Activated T-cell treated with anti-CD3 and anti-CD28 coated beads, Interleukin-2, amount 50 U/mL, for 1 hour (primary cell): ENCODE results near the gene PGPEP1.
"Not testable (repeated sequence)": the region's sequence is repeated elsewhere in the genome, so short reads cannot be mapped to it uniquely, and the experiment has no call there.

Experiments
- DNase-seq: peaks from one replicate; pipeline ENCODE4 v3.0.0-alpha.2; 2020

PGPEP1 gene

DNA sequence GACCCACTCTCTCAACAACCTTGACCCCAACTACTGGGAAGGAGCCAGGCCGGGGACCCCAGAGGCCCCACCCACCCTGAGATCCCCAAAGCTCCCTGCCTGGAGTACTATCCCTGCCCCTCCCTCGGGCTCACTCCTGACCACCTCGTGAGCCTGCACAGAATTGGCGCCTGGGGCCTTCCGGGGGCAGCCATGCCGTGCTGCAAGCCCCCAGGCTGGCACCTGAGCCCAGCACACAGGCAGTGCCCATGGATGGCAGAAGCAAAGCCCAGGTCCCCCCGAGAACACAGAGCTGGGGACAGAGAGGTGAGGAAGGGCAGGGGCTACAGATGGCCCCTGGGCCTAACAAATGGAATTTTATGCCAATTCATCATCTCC is 31.5 kb upstream of the PGPEP1 start:
- DNase-seq = no peak

DNA sequence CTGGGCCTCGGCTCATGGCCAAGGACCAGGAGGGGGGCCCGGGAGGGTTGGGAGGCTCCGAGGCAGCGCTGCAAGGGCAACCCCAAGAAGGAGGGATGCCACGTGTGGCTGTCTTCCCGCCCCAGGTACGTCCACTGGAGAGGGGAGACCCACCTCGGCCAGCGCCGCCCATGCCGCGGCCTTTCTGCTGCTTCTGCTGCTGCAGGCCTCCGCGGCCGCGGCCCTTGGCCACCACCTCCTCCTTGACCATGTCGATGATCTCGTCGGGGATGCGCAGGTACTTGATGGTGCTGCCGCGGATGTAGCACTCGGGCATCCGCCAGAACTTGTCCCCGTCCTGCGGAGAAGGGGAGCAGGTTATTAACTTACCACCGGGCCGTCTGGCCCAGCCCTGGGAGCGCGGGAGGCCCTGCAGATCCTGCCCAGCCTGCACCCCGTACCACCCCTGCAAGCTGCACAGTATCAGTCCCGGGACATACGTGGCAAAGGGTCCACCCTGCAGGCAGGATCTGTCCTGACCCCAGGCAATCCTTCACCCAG is 30.8 kb upstream of the PGPEP1 start:
- no peak for DNase-seq

DNA sequence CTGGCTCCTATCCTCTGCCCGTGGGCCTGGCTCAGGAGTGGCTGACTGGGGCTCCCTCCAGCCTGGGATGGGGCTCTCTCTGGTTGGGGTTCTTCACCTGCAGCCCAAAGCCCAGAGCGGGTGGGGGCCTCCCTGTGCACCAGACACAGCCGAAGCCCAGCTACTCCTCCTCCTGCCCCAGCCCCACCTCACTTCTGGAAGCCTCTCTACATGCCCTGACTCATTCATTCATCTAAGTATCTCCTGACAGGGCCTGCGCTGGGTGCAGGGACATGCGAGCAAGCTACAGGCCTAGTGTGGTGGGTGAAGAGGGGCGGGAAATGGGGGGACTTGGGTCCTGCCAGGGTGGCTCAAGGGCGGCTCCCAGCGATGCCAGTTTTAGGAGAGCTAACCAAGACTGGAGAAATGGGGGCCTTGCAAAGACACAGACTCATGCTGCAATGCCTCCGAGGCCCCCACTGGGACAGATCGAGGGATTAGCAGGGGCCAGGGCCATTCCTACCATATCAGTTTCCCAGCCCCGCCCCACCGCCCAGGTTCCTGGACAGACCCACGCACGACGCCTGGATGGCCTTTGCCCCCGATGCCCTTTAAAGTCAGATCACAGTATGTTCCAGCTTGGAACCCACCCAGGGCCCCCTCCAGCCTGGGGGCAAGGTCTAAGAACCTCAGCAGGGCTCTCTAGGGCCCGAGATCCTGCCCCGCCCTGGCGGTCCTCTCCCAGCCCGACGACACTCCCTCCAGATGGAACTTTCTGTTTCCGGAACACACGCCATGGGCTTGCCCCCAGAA is 30.1 kb upstream of the PGPEP1 start:
- DNase-seq = no peak

DNA sequence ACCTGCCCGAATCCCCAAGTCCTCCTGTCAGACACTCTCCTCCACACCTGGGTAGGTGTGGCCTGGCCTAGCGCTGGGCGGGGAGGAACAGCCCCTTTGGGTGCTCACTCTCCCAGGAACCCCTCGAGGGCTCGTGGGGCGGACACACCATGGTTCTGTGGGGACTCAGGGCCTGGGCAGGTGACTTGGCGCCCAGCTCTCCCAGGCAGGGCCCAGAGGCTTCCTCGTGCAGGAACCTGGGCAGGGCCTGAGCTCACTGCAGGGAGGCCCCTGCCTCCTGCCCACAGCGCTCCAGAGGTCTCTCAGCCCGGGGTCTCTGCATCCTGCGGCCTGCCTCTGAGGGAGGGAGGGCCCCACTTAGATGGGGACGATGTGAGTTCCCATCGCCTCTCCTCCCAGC is 29.4 kb upstream of the PGPEP1 start:
- DNase-seq = no peak

DNA sequence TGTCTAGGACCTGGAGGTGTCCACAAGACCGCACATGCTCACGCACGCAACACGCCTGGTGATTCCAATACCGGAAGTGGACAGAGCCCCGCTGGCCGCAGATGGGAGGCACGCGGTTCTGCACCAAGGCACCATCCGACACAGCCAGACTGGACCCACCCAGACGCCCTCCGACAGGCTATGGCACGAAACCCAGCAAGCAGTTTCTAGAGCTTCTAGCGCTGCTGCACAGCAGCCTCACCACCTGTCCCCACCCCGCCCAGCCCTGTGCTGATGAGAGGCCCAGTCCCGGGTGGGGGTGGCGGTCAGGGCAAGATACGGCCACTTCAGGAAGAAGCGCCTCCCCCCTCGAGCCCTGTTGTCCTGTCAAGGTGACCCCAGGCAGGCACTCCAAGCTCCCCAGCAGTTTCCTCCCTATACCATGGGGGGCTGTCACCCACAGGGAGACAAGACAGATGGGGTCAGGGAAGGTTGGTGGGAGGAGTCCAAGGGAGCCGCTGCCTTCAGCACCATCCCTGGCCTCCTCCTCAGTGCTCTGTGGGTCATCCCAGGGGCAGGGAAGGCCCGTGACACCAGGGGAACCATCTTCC is 28.8 kb upstream of the PGPEP1 start:
- DNase-seq = no peak

DNA sequence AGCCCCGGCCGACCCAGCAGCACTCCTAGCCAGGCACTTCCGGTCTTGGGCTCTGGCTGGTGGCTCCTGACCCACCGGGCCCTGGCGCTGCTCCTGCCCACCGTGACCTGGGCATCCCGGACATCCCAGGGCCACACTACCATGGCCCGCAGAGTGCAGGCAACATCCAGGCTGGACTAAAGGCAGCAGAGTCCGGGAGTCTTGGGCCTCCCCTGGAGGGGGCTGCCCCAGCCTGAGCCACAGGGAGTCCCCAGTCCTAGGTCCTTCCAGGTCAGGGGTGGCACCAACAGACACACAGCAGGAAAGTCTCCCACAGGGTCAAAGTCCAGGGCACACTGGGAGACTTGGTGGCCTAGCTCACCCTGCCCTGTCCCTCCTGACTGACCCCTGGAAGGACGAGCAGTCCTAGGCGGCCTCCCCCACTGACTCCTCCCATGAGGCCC is 28.3 kb upstream of the PGPEP1 start:
- DNase-seq = no peak

DNA sequence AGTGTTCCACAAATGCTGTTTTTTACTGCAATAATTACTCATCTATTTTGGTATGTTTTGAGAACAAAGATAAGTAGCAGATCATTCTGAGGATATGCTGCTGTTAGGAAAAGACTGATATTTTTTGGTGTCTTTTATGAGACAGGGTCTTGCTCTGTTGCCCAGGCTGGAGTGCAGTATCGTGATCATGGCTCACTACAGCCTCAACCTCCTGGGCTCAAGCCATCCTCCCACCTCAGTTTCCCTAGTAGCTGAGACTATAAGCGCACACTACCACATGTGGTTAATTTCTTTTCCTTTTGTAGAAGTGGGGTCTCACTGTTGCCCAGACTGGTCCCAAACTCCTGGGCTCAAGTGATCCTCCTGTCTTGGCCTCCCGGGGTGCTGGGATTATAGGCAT is 27.0 kb upstream of the PGPEP1 start:
- DNase-seq = no peak

DNA sequence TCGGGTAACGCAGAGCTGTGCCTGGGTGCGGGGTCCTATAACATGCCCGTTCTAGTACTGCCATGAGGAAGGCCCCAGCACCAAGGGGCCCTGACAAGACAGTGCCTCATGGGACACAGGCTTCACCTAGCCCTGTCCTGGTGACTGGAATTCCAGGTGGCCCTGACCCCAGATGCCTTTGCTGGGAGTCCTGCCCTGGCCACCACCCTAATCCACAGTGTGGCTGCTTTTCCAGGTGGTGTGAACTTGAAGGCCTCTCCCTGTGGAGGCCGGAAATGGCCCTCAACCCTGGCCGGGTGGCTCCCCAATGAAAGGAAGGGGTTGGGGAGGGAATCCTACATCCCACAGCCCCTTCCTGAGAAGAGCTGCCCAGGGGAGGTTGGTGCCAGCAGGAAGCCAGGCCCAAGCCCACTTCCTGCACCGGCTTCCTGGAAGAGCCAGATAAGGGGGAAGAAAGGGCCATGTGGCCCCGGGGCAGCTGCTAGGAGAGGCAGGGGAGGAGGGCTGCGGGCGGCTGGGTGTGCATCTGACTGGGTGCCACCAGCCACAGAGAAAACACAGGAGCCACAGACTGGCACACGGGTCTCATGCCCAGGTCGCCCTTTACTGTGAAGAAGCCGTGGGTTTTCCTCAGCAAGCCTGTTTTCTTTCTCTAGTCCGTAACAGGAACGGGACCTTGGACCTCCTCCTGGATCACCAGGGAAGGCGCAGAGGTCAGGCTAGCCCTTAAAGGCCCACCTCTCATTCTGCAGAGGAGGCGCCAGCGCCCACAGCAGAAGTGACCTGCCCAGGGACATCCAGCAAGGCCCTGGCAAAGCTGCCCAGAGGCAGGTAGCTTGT is 22.2 kb upstream of the PGPEP1 start:
- peak; percentile 62 for DNase-seq

DNA sequence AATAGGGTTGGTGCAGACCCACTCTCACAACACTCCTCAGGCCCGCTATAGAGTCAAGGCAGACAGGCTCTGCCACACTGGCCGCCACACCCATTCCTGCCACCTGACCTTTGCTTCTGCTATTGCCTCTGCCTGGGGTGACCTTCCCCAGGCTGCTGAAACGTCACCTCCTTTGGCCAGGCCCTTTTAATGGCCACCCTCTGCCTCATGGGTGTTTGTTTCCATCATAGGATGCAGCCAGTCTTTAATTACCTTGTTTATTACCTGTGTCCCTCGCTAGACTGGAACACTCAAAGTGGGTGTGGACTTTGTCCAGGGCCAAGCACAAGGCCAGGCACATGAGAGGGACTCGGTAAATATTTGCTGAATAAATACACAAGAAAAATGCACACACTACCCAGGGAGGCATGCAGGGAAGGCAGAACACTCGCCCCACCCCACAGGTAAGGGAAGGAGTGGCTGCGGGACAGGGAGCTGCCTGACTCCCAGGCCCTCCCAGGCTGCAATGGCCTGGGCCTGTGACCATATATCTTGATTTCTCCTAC is 20.7 kb upstream of the PGPEP1 start:
- DNase-seq = no peak

DNA sequence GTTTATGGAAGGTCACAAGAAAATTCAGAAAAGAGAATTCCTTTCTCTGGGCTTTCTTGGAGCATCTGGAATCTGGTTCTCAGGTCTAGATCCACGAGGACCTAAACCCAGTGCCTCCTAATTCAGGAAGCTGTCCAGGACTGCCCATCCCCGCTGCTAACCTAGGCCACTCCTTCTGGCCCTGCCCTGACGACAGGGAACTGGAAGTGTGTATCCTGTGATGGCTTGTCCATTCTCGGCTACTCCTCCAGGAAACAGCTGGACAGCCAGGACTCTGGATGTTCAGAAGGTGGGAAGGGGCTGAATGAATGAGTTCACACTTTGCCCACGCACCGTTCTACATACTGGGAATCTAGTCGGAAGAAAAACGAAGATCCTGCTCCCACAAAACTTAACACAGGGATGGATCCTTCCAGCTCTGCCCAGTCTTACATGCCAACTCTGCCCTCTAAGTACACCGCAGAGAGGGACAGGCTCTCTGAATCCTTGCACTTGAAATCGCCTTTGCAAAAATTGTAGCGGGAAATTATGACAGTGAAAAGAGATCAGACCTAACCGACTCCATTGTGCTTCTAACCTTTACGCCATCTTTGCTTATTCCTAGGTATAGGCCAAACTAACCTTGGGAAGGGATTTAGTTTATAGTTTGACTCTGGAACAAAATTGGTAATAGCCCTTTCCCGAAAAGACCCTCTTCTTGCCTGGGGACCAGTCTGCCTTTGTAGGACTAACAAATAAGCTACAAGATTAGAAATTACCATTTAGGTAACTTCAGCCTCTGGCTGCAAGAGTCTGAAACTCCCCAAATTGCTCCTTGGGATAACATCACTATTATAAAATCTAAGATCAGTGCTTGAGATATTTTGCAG is 19.3 kb upstream of the PGPEP1 start:
- no peak for DNase-seq

DNA sequence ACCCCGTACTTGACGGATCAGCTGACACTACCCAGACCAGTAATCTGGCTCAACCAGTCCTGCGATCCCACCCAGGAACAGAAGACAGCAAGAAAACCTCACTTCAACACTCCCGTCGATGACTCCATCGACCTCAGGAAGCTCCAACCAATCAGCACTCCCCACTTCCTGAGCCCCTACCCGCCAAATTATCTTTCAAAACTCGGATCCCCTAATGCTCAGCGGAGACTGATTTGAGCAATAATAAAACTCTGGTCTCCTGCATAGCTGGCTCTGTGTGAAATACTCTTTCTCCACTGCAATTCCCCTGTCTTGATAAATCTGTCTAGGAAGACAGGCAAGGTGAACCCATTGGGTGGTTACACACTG is 18.7 kb upstream of the PGPEP1 start:
- DNase-seq = no peak

DNA sequence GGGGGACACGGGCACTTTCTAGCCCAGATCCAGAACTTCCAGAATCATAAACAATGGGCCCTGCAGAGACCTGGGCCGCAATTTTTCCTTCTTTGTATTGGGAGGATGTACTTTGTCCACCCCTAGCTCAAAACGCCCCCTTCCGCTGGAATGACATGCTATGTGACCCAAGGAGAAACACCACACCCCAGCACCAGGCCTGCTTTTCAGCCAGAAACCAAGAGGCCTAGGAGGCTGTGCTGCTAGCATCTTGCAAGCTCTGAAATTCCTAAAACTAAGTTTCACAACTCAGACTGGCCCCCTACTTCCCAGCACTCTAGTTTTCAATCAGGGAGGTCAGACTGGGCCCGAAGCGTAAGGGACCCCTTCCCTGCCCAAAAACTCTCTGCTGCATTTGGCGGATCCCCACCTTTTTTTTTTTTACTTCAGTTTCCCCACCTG is 18.1 kb upstream of the PGPEP1 start:
- no peak for DNase-seq

DNA sequence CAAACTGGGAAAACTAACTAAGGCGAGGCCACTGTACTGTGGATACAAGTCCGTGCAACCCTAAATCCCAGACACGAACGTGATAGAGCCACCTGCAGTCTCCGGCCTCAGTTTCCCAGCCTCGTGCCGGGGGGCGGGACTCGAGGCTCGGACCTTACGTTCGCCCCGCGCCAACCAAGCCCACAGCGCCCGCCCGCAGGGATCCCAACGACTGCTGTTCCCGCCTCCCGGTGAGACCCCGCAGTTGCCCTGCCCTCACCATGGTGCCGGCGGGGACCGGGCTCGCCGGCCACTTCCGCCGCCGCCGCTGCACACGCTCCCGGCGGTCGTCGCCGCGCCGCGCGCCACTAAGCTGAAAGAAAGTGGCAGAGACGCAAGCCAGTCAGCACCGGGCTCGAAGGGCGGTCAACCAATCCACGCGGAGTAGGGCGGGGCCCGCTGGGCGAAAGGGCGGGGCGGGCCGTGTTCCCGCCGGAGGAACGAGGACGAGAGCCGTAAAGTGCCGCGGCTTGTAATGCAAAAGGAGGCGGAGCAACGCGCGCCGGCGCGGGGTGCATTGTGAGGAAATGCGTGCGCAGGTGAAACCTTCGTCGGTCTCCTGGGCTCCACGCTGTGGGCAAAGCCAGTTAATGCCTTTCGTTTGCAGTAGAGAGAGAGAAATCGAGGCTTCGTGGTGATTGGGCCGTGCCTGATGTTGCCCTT is 17.5 kb upstream of the PGPEP1 start, which contains the start of gene LSM4:
Gene LSM4 (minus strand): TSS at position 318 of the 702 bp plus-strand sequence. CDS start 56 bp downstream, at position 262.
- peak; percentile 99 for DNase-seq

DNA sequence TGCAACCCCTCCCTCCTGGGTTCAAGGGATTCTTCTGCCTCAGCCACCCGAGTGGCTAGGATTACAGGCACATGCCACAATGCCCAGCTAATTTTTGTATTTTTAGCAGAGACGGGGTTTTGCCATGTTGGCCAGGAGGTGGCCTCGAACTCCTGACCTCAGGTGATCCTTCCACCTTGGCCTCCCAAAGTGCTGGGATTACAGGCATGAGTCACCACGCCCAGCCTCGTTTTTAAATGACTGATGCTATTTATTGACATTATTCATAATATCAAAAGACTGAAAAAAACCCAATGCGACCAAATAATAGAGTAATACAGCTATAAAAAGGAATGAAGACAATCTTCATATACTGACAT is 16.0 kb upstream of the PGPEP1 start:
- DNase-seq = not testable (repeated sequence)

DNA sequence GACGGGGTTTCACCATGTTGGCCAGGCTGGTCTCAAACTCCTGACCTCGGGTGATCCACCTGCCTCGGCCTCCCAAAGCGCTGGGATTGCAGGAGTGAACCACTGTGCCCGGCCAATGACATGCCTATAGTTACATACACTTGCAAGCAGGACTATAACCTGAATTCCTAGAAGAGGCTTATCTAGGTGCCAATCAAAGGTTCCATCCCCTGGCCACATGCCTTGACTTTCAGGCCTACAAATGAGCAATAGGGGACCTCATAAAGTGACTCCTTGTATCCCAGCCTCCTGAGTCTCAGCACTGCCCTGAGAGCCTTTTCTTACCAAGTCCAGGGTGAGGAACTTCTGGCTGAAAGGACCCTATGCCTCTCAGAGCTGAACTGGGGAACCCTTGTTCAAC is 13.6 kb upstream of the PGPEP1 start:
- DNase-seq = no peak

DNA sequence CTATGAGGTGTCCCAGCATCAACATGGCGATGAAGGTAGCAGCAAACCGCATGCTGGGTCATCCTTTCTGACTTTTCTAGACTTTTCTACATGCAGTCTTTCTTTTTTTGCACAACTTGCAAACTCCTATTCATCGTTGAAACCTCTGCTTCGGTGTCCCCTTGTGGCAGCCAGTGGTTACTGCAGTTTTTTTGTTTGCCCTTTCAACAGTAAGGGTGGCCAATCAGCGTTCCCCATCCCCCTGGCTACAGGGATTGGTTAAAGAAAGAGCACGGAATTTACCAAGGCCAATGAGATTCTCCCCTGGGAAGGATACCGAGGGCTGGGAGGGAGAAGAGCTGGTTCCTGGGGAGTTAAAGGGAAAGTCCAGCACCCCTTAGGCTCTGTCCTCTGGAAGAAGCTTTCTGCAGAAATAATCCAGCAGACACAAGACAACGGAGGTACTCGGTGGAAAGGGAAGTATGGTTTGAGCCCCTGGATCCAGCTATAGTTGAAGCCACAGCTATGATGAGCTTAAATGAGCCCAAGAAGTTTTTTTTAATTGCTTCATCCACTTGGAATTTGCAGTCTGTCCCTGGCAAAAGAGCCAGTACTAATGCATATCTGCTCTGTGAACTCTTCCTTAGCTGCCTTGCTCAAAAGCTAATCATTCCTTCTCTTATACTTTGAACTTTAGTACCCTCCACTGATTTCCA is 11.9 kb upstream of the PGPEP1 start:
- peak; percentile 78 for DNase-seq

DNA sequence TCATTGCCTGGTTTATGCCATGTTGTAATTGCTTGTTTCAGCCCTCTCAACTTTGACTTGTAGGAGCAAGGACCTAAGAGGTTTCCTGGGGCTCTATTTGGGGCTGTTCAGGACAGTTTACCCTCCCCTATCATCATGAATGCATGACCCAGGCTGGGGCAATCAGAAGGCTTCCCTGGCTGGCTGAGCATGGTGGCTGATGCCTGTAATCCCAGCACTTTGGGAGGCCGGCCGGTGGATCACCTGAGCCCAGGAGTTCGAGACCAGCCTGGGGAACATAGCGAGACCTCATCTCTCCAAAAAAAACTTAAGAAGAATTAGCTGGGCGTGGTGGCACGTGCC is 11.4 kb upstream of the PGPEP1 start:
- DNase-seq = no peak

DNA sequence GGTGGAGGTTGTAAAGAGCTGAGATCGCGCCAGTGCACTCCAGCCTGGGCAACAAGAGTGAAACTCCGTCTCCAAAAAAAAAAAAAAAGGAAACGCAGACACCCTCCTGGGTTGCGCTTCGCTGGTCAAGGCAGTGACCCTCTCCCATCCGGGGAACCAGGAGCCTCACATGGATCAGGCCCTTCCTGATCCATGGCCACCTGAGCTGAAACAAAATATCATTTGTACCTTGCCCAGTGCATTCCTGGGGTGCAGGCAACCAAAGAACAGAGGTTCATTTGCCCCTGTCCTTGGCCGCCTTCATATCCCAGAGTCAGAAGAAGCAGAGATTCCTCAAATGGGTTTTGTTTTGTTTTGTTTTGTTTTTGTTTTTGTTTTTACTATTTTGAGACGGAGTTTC is 9.5 kb upstream of the PGPEP1 start:
- no peak for DNase-seq

DNA sequence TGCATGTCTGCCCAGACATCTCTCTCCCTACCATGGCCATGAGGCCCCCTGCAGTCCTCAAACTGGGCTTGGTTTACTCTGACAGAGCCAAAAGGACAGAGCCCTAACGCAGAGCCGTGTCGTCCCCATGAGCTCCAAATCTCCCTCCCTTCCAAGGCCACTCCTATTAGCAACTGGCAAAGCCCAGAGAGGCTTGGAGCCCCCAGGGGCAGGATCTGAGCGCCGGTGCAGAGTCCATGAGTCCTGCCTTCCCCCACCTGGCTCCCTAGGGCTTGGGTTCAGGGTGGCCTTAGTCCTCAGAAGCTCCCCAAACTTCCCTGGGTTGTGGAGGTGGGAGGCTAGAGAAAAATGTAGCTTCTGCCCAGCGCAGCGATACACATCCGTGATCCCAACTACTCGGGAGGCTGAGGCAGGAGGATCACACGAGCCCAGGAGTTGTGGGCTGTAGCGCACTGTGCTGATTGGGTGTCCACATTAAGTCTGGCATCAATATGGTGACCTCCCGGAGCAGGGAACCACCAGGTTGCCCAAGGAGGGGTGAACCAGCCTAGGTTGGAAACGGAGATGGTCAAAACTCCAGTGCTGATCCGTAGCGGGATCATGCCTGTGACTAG is 7.4 kb upstream of the PGPEP1 start:
- DNase-seq = no peak

DNA sequence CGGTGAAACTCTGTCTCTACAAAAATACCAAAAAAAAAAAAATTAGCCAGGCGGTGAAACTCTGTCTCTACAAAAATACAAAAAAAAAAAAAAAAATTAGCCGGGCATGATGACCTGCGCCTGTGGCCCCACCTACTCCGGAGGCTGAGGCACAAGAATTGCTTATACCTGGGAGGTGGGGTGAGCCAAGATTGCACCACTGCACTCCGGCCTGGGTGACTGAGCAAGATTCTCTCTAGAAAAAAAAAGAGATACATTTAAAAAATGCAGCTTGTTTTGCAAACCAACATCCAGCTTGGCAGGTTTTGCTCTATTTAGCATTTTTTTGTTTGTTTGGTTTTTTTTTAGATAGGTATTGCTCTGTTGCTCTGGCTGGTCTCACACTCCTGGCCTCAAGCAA is 6.7 kb upstream of the PGPEP1 start:
- DNase-seq = no peak

DNA sequence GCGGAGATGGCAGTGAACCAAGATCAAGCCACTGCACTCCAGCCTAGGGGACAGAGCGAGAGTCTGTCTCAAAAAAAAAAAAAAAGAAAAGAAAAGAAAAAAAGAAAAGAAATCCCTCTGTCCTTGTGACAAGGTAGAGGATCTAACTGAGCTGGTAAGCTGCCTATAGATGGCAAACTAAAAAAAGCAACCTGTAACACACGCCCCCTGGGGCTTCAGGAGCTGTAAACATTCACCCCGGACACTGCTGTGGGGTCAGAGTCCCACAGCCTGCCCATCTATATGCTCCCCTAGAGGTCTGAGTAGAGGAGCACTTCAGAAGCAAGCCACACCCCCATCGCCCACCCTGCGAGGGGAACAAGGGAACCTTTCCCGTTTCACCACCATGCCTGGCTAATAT is 4.3 kb upstream of the PGPEP1 start:
- no peak for DNase-seq
